Skeletal muscle satellite cell (primary cell): ENCODE results near the gene ZSWIM3.
A peak's percentile ranks its signal among the peaks of the same experiment; 100 is the strongest.
"Not testable (repeated sequence)": the region's sequence is repeated elsewhere in the genome, so short reads cannot be mapped to it uniquely, and the experiment has no call there.

Experiments used
- H3K27me3 ChIP-seq: 2 replicates; pipeline ENCODE4 v1.7.0; 2013; ENCODE audit warnings: low read length; ENCODE audit not compliant: control insufficient read depth, insufficient read depth
- H3K36me3 ChIP-seq: 2 replicates; pipeline ENCODE4 v1.7.0; 2013; ENCODE audit warnings: mild to moderate bottlenecking, control low read depth, low read length; ENCODE audit not compliant: insufficient read depth
- H3K4me1 ChIP-seq: 2 replicates; pipeline ENCODE4 v1.7.0; 2013; ENCODE audit warnings: low read length; ENCODE audit not compliant: control insufficient read depth, insufficient read depth
- H3K4me2 ChIP-seq: 2 replicates; pipeline ENCODE4 v1.7.0; 2013; ENCODE audit warnings: mild to moderate bottlenecking, low read length
- H3K4me3 ChIP-seq: 2 replicates; pipeline ENCODE4 v1.7.0; 2013; ENCODE audit warnings: low read length
- H3K9ac ChIP-seq: 2 replicates; pipeline ENCODE4 v1.7.0; 2013; ENCODE audit warnings: mild to moderate bottlenecking, low read depth, low read length, moderate library complexity
- H3K9me3 ChIP-seq: replicated peaks from 2 replicates; pipeline ENCODE4 v1.7.0; 2013; ENCODE audit warnings: mild to moderate bottlenecking, control low read depth, low read length

The ZSWIM3 gene

DNA sequence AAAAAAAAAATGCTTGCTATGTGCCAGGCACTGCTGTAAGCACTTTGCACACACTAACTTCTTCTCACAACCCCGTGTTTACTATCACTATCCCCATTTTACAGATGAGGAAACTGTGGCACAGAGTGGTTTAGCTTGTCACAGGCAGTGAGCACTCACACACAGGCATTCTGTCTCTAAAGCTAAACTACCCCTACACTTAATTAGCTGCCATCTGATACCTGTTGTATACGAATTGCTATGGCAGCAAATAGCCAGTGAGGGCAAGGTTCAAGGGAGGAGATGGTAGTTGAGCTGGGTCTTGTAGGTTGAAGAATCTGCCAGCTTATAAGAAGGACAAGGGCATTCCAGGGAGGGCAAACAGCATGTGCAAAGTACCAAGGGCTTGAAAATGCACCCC is 35.5 kb upstream of the ZSWIM3 start:
- Histone ChIP-seq H3K27me3 (no peaks in the 10 kb centered on the region), H3K9ac (no peak overlapping the region), H3K4me1 (peaks cover 42% of the 10 kb centered on the region), H3K4me2 (no peak overlapping the region), H3K9me3 (no peaks in the 10 kb centered on the region), H3K4me3 (no peak overlapping the region), H3K36me3 (no peaks in the 10 kb centered on the region)

GRCh38 chr20:45822857-45823256 is 34.6 kb upstream of the ZSWIM3 start:
- peak overlapping the region; percentile 48 for H3K4me3 ChIP-seq
- no peaks in the 10 kb centered on the region for H3K27me3 ChIP-seq
- H3K4me1 ChIP-seq, result peaks cover 39% of the 10 kb centered on the region
- H3K36me3 ChIP-seq, result no peaks in the 10 kb centered on the region
- peak overlapping the region; percentile 71 for H3K4me2 ChIP-seq
- H3K9me3 ChIP-seq, result no peaks in the 10 kb centered on the region
- peak overlapping the region; percentile 29 for H3K9ac ChIP-seq

DNA sequence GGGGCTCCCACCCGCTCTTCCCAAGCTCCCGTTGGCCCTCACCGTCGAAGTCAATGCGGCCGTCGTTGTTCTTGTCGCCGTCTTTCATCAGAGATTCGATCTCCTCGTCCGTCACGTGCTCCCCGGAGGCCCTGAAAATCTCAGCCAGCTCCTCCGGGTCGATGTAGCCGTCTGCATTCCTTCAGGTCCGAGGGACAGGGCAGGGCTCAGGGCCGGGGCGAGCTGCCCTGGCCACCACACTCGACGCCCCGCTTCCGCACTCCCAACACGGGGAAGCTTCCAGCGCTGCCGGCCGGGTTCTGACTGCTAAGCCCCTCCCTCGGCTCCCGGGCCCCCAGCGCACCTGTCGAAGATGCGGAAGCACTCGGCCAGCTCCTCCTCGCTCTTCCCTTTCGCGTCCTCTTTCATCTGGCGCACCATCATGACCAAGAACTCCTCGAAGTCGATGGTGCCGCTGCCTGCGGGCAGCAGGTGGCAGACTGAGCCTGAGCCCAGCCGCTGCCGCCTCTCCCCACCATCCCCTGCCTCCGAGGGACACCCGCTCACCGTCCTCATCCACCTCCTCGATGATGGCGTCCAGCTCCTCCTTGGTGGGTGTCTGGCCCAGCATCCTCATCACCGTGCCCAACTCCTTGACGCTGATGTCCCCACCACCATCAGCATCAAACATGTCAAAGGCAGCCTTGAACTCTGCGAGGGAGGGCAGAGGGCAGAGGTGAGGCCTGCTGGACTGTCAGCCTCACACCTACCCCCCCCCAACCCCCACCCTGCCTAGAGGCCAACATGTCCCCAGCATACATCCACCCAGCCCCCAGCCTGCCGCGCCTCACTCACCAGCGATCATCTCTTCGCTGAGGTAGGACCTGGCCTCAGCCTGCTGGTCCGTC is 33.2 kb upstream of the ZSWIM3 start:
- no peaks in the 10 kb centered on the region for H3K27me3 ChIP-seq
- no peaks in the 10 kb centered on the region for H3K36me3 ChIP-seq
- H3K4me2 ChIP-seq, result peak overlapping the region; percentile 66
- H3K9ac ChIP-seq, result no peak overlapping the region
- H3K9me3 ChIP-seq, result no peaks in the 10 kb centered on the region
- peaks cover 43% of the 10 kb centered on the region for H3K4me1 ChIP-seq
- peak overlapping the region; percentile 35 for H3K4me3 ChIP-seq

DNA sequence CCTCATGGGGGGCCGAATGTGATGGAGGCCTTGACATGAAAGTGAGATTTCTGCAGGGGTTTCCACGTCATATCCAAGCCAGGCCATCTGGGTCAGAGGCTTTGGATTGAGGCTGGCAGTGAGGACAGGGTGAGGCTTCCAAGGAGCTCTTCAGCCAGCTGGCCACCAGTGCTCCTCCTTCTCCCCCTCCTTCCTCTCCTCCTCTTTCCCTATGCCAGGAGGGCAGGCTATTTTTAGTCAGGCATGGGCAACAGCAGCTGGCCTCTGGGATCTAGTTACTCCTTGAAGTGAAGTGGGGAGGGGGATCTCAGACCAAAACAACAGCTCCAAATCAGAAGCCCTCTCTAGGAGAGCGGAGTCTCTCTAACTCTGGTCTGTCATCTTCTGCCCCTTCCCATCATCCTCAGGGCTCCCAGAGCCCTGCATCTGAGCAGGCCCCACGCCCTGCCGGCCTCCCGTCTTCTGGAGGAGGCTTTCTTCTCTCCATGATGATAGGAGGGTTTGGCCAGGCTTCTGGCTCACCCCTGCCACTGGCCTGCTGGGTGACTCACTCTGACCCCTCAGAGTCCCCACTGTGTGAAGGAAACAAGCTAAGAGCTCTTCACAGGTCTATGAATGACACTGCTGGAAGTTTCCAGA is 30.9 kb upstream of the ZSWIM3 start:
- peak overlapping the region; percentile 24 for H3K4me2 ChIP-seq
- H3K4me1 ChIP-seq, result peaks cover 43% of the 10 kb centered on the region
- H3K9me3 ChIP-seq, result no peaks in the 10 kb centered on the region
- peak overlapping the region; percentile 46 for H3K9ac ChIP-seq
- H3K27me3 ChIP-seq, result no peaks in the 10 kb centered on the region
- no peaks in the 10 kb centered on the region for H3K36me3 ChIP-seq
- H3K4me3 ChIP-seq, result no peak overlapping the region

DNA sequence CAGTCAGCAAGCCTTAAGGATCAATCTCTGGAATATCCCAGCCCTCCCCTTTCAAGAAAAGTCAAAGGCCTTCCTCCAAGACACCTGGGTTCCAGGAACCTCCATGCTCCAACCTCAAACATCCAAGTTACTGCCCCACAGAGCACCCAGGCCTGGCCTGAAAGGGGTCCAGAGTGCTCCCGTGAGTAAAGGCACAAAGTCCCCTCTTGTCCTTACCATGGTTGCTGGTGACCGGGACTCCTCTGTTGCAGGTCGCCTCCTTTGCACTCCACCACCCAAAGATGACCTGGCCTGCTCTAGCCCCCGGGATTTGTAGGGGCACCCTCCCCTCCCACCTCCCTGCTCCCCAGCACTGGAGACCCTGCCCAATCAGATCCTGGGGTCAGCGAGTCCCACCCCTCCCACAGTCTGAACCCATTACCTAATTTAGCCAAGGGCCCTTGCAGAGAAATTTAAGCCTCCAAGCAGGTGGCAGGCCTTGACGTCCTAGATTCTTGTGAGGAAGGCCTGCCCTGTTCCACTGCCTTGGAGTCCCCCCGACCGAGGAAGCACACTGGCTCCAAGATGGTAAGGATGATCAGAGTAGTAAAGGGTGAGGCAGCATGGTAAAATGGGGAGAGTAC is 30.3 kb upstream of the ZSWIM3 start, which contains the start of gene TNNC2:
Gene TNNC2 (minus strand): TSS at position 283 of the 623 bp plus-strand sequence. CDS start 64 bp downstream, at position 219.
- H3K9ac ChIP-seq, result peak within 1 kb of the TSS; percentile 46

GRCh38 chr20:45827712-45828111 is 29.7 kb upstream of the ZSWIM3 start:
- H3K4me3 ChIP-seq, result no peak overlapping the region
- H3K9me3 ChIP-seq, result no peaks in the 10 kb centered on the region
- H3K9ac ChIP-seq, result no peak overlapping the region
- H3K36me3 ChIP-seq, result no peaks in the 10 kb centered on the region
- H3K27me3 ChIP-seq, result no peaks in the 10 kb centered on the region
- peaks cover 42% of the 10 kb centered on the region for H3K4me1 ChIP-seq
- H3K4me2 ChIP-seq, result no peak overlapping the region

More for the DNA sequence above, 30.3 kb upstream of the ZSWIM3 start, which contains the start of gene TNNC2:
- Histone ChIP-seq H3K4me3 (no peak within 1 kb of the TSS), H3K4me1 (peaks cover 43% of the 10 kb centered on the region), H3K9me3 (no peaks in the 10 kb centered on the region), H3K4me2 (peak within 1 kb of the TSS; percentile 24), H3K36me3 (no peaks in the 10 kb centered on the region), H3K27me3 (no peaks in the 10 kb centered on the region)

DNA sequence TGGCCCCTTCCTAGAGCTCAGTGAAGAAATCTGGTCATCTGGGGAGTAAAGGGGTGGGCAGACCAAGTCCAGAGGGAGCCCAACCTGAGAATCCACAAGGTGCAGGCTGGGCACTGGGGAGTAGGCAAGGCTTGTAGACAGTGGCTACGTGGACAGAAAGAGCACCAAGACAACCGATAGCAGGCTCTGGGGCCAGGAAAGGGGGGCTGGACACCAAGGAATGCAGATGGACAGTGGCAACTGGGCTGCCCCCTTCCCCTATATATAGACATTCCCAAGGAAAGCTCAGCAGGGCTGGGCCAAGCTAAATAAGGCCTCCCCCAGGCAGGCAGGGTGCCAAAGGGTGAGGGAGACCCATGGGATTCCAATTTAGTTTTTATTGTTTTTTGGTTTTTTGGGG is 28.8 kb upstream of the ZSWIM3 start:
- no peaks in the 10 kb centered on the region for H3K36me3 ChIP-seq
- peaks cover 44% of the 10 kb centered on the region for H3K4me1 ChIP-seq
- H3K27me3 ChIP-seq, result no peaks in the 10 kb centered on the region
- H3K9ac ChIP-seq, result peak overlapping the region; percentile 54
- H3K4me3 ChIP-seq, result no peak overlapping the region
- H3K4me2 ChIP-seq, result peak overlapping the region; percentile 11
- H3K9me3 ChIP-seq, result no peaks in the 10 kb centered on the region

- not testable (repeated sequence) for H3K4me2 ChIP-seq, H3K9me3 ChIP-seq, H3K36me3 ChIP-seq, H3K27me3 ChIP-seq, H3K4me3 ChIP-seq, H3K9ac ChIP-seq
- peaks cover 40% of the 10 kb centered on the region for H3K4me1 ChIP-seq
Measured at GRCh38 chr20:45829673-45830106, 27.7 kb upstream of the ZSWIM3 start.

DNA sequence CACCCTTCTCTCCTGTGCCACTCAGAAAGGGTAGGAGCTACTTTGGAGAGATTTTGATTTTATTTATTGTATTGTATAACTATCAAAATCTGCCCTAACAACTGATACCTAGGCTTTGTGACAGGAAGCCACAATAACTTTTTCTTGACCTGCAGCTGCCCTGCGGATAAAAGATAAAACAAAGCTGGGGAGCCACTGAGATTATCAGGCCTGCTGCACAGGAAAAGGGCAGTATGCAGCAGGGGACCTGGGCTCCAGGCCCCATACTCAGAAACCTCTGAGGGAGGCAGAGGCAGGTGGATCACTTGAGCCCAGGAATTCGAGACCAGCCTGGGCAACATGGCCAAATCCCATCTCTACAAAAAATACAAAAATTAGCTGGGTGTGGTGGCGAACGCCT is 24.8 kb upstream of the ZSWIM3 start:
- no peak overlapping the region for H3K4me3 ChIP-seq
- H3K27me3 ChIP-seq, result no peaks in the 10 kb centered on the region
- H3K9ac ChIP-seq, result peak overlapping the region; percentile 90

DNA sequence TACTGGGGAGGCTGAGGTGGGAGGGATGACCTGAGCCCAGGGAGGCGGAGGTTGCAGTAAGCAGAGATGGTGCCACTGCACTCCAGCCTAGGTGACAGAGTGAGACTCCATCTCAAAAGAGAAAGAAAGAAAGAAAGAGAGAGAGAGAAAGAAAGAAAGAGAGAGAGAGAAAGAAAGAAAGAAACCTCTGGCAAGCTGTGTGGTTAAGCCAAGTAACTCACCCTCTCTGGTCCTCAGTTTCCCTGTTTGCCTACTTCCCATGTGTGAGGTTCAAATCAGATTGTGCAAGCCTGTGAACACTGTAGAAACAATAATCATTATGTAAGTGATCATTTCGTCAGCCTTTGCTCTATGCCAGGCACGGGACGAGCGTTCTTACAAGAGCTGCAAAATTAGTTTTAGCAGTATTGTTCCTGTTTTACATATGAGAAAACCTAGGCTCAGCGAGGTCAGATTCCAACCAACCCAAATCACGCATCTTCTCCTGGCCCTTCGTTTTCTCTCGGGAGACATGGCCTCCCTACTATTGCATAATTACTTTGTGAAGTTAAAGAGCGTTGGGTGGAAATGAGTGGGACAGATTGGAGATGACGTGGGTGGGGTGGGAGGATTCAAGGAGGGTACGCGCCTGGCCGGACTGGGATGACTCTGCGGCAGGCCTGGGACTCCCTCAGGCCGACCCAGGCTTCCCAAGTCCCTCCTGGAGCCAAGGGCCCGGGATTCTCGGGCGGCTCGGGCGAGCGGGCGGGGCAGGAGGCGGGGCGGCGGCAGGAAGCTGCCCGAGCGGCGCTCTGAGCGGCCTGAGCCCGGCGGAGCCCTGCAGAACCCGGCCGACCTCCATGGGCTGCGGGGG is 24.2 kb upstream of the ZSWIM3 start, which contains the start of gene SNX21:
Gene SNX21 (plus strand): TSS at position 770 of the 853 bp plus-strand sequence. CDS start 121 bp downstream, outside the sequence.
- peaks cover 39% of the 10 kb centered on the region for H3K4me1 ChIP-seq
- peak within 1 kb of the TSS; percentile 83 for H3K4me3 ChIP-seq
- peaks cover 3% of the 10 kb centered on the region for H3K36me3 ChIP-seq
- H3K27me3 ChIP-seq, result no peaks in the 10 kb centered on the region
- no peaks in the 10 kb centered on the region for H3K9me3 ChIP-seq
- H3K9ac ChIP-seq, result peak within 1 kb of the TSS; percentile 90
- H3K4me2 ChIP-seq, result peak within 1 kb of the TSS; percentile 96

More for the DNA sequence above, 24.8 kb upstream of the ZSWIM3 start:
- peaks cover 40% of the 10 kb centered on the region for H3K4me1 ChIP-seq
- H3K36me3 ChIP-seq, result peaks cover 3% of the 10 kb centered on the region
- no peaks in the 10 kb centered on the region for H3K9me3 ChIP-seq
- H3K4me2 ChIP-seq, result peak overlapping the region; percentile 96
